Lower lobe of right lung (tissue), 2 donors: Measurements from ENCODE around the gene MYLK4. TPM values are rescaled to one million over a fixed set of nuclear protein-coding genes. Genes with fewer than 3 reads are reported as not detected.

Source experiments
- ATAC-seq, 2 donors: fragments of 200-7000 bp; cut with Tn5 transposase; one replicate each; pipeline ENCODE4 v1.9.1; 2020 to 2022; ENCODE audit warnings: mild to moderate bottlenecking in 2 of 2, moderate library complexity in 2 of 2
- DNase-seq: peaks from one replicate; pipeline ENCODE4 v3.0.0-alpha.2; 2020
- H3K27ac ChIP-seq: fragments of 200-600 bp; one replicate; pipeline ENCODE4 v1.8.0; 2022
- H3K27me3 ChIP-seq: fragments of 200-600 bp; one replicate; pipeline ENCODE4 v1.8.0; 2022; ENCODE audit warnings: low read depth
- H3K36me3 ChIP-seq: fragments of 200-600 bp; one replicate; pipeline ENCODE4 v1.8.0; 2022; ENCODE audit warnings: mild to moderate bottlenecking
- H3K4me1 ChIP-seq: fragments of 200-600 bp; one replicate; pipeline ENCODE4 v1.8.0; 2022
- H3K4me3 ChIP-seq: fragments of 200-600 bp; one replicate; pipeline ENCODE4 v1.8.0; 2022; ENCODE audit warnings: mild to moderate bottlenecking
- H3K9me3 ChIP-seq: fragments of 200-600 bp; one replicate; pipeline ENCODE4 v1.8.0; 2022
- intact Hi-C: fragments of 100-400 bp; cut with DNase I; formaldehyde crosslinking; loops from one replicate; pipeline ENCODE4 v1.11.0; 2022
- total RNA-seq: library from RNA; stranded (reverse); fragmentation: NEBNext Ultra II Directional; extraction: Animal tissue kit (Norgen Biotek cat#: 25700); gene quantifications from one replicate; pipeline ENCODE4 v1.2.1, GENCODE V29; 2021
- TF ChIP-seq, protein P1 (sequence below): fragments of 200-600 bp; IDR thresholded peaks from one replicate; pipeline ENCODE4 v1.8.0; 2022; ENCODE audit warnings: antibody characterized with exemption, mild to moderate bottlenecking
- donor health status: DM: no; HTN: yes; CAD: no; lungs with severe emphysema.

MYLK4 gene
- total RNA-seq, 1 donor from 2014 or later, result 0.56 TPM

GRCh38 chr6:2760882-2761842 is 10.4 kb upstream of the MYLK4 start:
- DNase-seq, result no peak
- intact Hi-C loops, result no loop called here
- Histone ChIP-seq H3K4me1 (peaks cover 4% of the 10 kb centered on the region), H3K9me3 (no peaks in the 10 kb centered on the region), H3K27ac (no peak overlapping the region), H3K4me3 (no peak overlapping the region), H3K27me3 (no peaks in the 10 kb centered on the region), H3K36me3 (no peaks in the 10 kb centered on the region)
- no peak for ATAC-seq
- TF ChIP-seq, protein P1, sequence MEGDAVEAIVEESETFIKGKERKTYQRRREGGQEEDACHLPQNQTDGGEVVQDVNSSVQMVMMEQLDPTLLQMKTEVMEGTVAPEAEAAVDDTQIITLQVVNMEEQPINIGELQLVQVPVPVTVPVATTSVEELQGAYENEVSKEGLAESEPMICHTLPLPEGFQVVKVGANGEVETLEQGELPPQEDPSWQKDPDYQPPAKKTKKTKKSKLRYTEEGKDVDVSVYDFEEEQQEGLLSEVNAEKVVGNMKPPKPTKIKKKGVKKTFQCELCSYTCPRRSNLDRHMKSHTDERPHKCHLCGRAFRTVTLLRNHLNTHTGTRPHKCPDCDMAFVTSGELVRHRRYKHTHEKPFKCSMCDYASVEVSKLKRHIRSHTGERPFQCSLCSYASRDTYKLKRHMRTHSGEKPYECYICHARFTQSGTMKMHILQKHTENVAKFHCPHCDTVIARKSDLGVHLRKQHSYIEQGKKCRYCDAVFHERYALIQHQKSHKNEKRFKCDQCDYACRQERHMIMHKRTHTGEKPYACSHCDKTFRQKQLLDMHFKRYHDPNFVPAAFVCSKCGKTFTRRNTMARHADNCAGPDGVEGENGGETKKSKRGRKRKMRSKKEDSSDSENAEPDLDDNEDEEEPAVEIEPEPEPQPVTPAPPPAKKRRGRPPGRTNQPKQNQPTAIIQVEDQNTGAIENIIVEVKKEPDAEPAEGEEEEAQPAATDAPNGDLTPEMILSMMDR, result peak; percentile 45

- DNase-seq (no peak), ATAC-seq (no peak)
- peaks cover under 1% of the 10 kb centered on the region for H3K4me1 ChIP-seq
- H3K9me3 ChIP-seq, result no peaks in the 10 kb centered on the region
- intact Hi-C loops, result no loop called here
- H3K27me3 ChIP-seq, result no peaks in the 10 kb centered on the region
- TF ChIP-seq, protein P1, result no peak
- H3K36me3 ChIP-seq, result no peaks in the 10 kb centered on the region
- H3K27ac ChIP-seq, result no peak overlapping the region
- H3K4me3 ChIP-seq, result no peak overlapping the region
Measured at GRCh38 chr6:2758980-2759379, 8.3 kb upstream of the MYLK4 start.

GRCh38 chr6:2756687-2757224 is 6.0 kb upstream of the MYLK4 start:
- intact Hi-C loops, result no loop called here
- H3K4me1 ChIP-seq, result no peaks in the 10 kb centered on the region

DNA sequence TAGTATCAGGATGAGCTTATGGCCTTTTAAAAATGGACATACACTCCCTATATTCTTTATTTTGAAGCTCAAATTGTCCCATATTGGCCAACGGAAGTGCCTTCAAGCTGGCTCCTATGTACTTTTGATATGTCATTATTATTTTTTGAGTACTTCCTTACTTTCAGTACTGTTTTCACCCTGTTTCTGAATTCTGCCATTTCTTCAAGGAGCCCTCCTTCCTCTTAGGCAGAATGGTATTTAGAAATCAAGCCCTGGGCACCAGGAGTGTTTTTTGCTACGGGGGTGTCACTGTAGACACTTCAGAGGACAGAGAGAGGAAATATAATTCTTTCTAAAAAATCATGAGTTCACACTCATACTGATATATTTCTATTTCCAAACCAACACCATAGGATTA is 5.5 kb upstream of the MYLK4 start:
- ATAC-seq, result no peak
- Histone ChIP-seq H3K27ac (no peak overlapping the region), H3K4me3 (no peak overlapping the region), H3K4me1 (no peaks in the 10 kb centered on the region), H3K36me3 (no peaks in the 10 kb centered on the region), H3K27me3 (no peaks in the 10 kb centered on the region), H3K9me3 (no peaks in the 10 kb centered on the region)
- no peak for DNase-seq
- intact Hi-C loops, result no loop called here
- TF ChIP-seq, protein P1, result no peak

More at GRCh38 chr6:2756687-2757224, 6.0 kb upstream of the MYLK4 start:
- DNase-seq (no peak), ATAC-seq (no peak)
- H3K4me3 ChIP-seq, result no peak overlapping the region
- H3K27me3 ChIP-seq, result no peaks in the 10 kb centered on the region
- H3K27ac ChIP-seq, result no peak overlapping the region
- H3K36me3 ChIP-seq, result no peaks in the 10 kb centered on the region
- TF ChIP-seq, protein P1, result no peak
- H3K9me3 ChIP-seq, result no peaks in the 10 kb centered on the region

- H3K27ac ChIP-seq, result no peak overlapping the region
- no peaks in the 10 kb centered on the region for H3K27me3 ChIP-seq
- no peaks in the 10 kb centered on the region for H3K4me1 ChIP-seq
- H3K9me3 ChIP-seq, result no peaks in the 10 kb centered on the region
- TF ChIP-seq, protein P1, result no peak
- no peak overlapping the region for H3K4me3 ChIP-seq
- ATAC-seq (no peak), DNase-seq (no peak)
- no peaks in the 10 kb centered on the region for H3K36me3 ChIP-seq
- intact Hi-C loops, result no loop called here
Measured at GRCh38 chr6:2755456-2755855, 4.7 kb upstream of the MYLK4 start.
